Chondrocyte (in vitro differentiated cells): ENCODE measurements around the gene NHLRC4. TPM values are rescaled to one million over a fixed set of nuclear protein-coding genes. Genes with fewer than 3 reads are reported as not detected.

Source experiments
- DNase-seq: peaks from one replicate; pipeline ENCODE4 v3.0.0; 2021; ENCODE audit warnings: mixed read lengths, low spot score
- H3K27ac Mint-ChIP-seq: one replicate; pipeline ENCODE4 v1.8.0; 2021; ENCODE audit warnings: mild to moderate bottlenecking, moderate library complexity, mixed read lengths; ENCODE audit not compliant: unreplicated experiment
- H3K27me3 Mint-ChIP-seq: 2 replicates; pipeline ENCODE4 v1.8.0; 2021; ENCODE audit warnings: low read depth, mixed read lengths
- H3K36me3 Mint-ChIP-seq: 2 replicates; pipeline ENCODE4 v1.8.0; 2021; ENCODE audit warnings: low read depth, mixed read lengths
- H3K4me1 Mint-ChIP-seq: 2 replicates; pipeline ENCODE4 v1.8.0; 2021; ENCODE audit warnings: low read depth, mild to moderate bottlenecking, mixed read lengths
- H3K4me3 Mint-ChIP-seq: one replicate; pipeline ENCODE4 v1.8.0; 2021; ENCODE audit warnings: mild to moderate bottlenecking, moderate library complexity, mixed read lengths; ENCODE audit not compliant: unreplicated experiment
- H3K9me3 Mint-ChIP-seq: 2 replicates; pipeline ENCODE4 v1.8.0; 2021; ENCODE audit warnings: low read depth, mixed read lengths
- CTCF ChIP-seq: fragments of 200-600 bp; sonication (generic); IDR thresholded peaks from 2 replicates; pipeline ENCODE4 v1.5.0; 2021; ENCODE audit warnings: antibody characterized with exemption, mild to moderate bottlenecking, moderate library complexity
- total RNA-seq: library from RNA; stranded (reverse); gene quantifications from 3 replicates; pipeline ENCODE4 v1.2.1, GENCODE V29; 2021

The NHLRC4 gene
- total RNA-seq, 1 donor from 2014 or later, result not detected

DNA sequence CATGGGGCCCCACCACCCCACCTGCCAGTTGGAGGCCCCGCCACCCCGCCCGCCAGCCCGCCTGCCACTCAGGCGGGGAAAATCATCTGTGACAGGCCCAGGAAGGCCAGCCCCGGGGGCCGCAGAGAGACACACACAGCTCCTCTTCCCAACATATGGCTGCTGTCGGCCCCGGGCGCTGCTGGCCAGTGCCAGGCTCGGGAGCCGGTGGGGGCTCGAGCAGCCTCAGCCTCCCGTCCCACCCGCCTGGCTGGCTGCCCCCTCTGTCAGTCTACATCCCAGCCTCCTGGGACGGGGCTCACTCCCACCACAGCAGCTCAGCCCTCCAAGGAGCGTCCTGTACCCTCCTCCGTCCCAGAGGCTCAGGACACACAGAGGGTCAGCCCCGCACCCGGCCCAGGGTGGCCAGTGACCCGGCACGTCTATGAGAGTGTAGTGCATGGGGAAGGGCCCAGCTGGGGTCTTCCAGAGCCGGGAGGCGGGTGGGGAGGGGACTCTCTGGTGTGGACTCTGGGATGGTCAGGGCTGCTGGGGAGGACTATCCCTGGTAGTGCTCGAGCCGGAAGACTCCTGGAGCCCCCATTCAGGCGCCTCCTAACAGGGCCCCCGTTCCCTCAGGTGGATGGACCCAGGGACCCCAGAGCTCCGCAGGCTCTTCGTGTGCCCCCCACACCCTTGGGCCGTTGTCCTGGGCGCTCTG, 10.2 kb upstream of the NHLRC4 start:
- DNase-seq, result no peak
- Mint-ChIP-seq H3K27ac (no peak overlapping the region), H3K4me3 (no peak overlapping the region), H3K4me1 (peaks cover 3% of the 10 kb centered on the region), H3K36me3 (peaks cover 1% of the 10 kb centered on the region), H3K27me3 (peaks cover 6% of the 10 kb centered on the region), H3K9me3 (no peaks in the 10 kb centered on the region)
- TF ChIP-seq CTCF, result no peak

GRCh38 chr16:557463-558297, 9.1 kb upstream of the NHLRC4 start:
- peaks cover 1% of the 10 kb centered on the region for H3K36me3 Mint-ChIP-seq
- H3K9me3 Mint-ChIP-seq, result no peaks in the 10 kb centered on the region
- TF ChIP-seq CTCF, result no peak
- H3K27ac Mint-ChIP-seq, result no peak overlapping the region
- peaks cover 11% of the 10 kb centered on the region for H3K27me3 Mint-ChIP-seq
- H3K4me3 Mint-ChIP-seq, result no peak overlapping the region
- no peak for DNase-seq
- H3K4me1 Mint-ChIP-seq, result peaks cover 3% of the 10 kb centered on the region

- Mint-ChIP-seq H3K4me3 (no peak overlapping the region), H3K36me3 (peaks cover 1% of the 10 kb centered on the region), H3K4me1 (peaks cover 3% of the 10 kb centered on the region), H3K9me3 (no peaks in the 10 kb centered on the region), H3K27ac (no peak overlapping the region), H3K27me3 (peaks cover 11% of the 10 kb centered on the region)
- no peak for DNase-seq
- no peak for TF ChIP-seq CTCF
Measured at GRCh38 chr16:558298-559020, 8.3 kb upstream of the NHLRC4 start.

DNA sequence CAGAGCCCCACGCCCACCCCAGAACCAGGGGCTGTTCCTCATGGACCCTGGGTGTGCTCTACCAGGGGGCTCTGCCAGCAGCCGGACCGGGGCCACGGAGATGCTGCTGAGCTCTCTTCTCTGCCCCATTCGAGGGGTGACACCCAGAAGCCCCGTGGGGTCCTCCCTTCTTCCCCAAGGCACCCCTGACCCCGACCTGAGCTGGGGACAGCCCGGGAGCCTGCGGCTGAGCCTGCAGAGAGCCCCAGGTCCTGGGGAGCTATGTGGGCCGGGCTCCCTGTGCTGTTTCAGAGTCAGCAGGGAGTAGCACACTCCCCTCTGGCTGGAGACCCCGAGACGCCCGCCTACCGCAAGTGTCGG, 7.8 kb upstream of the NHLRC4 start:
- H3K4me3 Mint-ChIP-seq, result no peak overlapping the region
- peaks cover 3% of the 10 kb centered on the region for H3K4me1 Mint-ChIP-seq
- TF ChIP-seq CTCF, result no peak
- H3K36me3 Mint-ChIP-seq, result peaks cover 1% of the 10 kb centered on the region
- no peak for DNase-seq
- no peaks in the 10 kb centered on the region for H3K9me3 Mint-ChIP-seq
- peaks cover 11% of the 10 kb centered on the region for H3K27me3 Mint-ChIP-seq
- no peak overlapping the region for H3K27ac Mint-ChIP-seq
